ENCODE data around the gene HSPA13.

DNA sequence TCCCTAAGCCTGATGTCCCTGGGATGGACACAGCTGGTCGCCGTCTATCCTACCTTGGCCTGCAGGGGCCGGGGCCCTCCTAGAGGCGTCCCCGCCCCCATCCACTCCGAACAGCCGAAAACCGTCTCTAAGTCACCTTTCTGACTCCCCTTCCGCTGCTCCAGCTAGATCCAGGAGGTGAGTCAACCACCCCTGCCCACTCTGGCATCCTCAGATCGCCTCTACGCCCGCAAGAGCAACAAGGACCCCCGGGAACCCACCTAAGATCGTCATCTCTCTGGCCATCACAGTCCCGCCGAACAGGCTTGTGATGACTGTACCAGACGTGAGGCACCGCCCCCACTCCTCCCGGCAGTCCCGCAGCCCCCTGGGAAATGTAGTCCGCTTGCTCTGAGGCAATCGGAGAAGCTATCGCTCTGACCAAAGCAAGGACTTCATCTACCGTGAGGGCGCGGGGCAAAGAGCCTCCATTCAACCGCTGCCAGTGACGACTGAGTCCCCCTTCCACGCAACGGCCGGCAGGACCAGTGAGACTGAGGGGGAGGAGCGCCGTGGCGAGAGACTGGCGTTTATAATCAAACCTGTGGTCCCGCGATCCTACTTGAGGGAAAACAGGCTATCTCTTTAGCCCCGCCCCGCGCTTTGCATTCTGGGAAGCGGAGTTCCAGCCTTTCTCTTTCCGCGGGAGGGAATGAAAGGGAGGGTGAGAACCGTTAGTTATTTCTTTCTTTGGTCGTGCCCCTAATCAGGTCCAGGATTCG lies at the start of gene HSPA13:
- TF ChIP-seq BHLHE40 (IDR thresholded peaks at IDR 0.05; ENCODE audit: borderline replicate concordance) (no peak), FOXK2 (IDR thresholded peaks at IDR 0.05) (no peak), ARNT (IDR thresholded peaks at IDR 0.05) (no peak), FOXA1 (IDR thresholded peaks at IDR 0.05) (no peak), SP1 (IDR thresholded peaks at IDR 0.05) (no peak), SUZ12 (IDR thresholded peaks at IDR 0.05) (peak; percentile 83), CTBP1 (IDR thresholded peaks at IDR 0.05; ENCODE audit: borderline replicate concordance) (peak; percentile 50; the same call in 1 of the 2 replicates), L3MBTL2 (conservative IDR thresholded peaks at IDR 0.05) (0 out of 2 replicates have a peak, but pooled peaks have one; percentile 29), ELF4 (IDR thresholded peaks at IDR 0.05) (no peak)
- TF ChIP-seq, protein P1, sequence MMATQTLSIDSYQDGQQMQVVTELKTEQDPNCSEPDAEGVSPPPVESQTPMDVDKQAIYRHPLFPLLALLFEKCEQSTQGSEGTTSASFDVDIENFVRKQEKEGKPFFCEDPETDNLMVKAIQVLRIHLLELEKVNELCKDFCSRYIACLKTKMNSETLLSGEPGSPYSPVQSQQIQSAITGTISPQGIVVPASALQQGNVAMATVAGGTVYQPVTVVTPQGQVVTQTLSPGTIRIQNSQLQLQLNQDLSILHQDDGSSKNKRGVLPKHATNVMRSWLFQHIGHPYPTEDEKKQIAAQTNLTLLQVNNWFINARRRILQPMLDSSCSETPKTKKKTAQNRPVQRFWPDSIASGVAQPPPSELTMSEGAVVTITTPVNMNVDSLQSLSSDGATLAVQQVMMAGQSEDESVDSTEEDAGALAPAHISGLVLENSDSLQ (IDR thresholded peaks at IDR 0.05), result peak; percentile 67

All from HEK293T (cell line).